Keratinocyte (primary cell): ENCODE data around the gene STON1. TPM values are rescaled to one million over a fixed set of nuclear protein-coding genes. Genes with fewer than 3 reads are reported as not detected.

ENCODE experiments used
- DNase-seq: peaks from one replicate; pipeline ENCODE4 v3.0.0-alpha.2; 2011; ENCODE audit warnings: low read depth, missing footprints, low spot score
- FAIRE-seq: peaks from 2 replicates; lab custom pipeline; 2011; peaks lifted over from hg19 to GRCh38; lab: Jason Lieb, UNC
- H2AFZ ChIP-seq: 2 replicates; pipeline ENCODE4 v1.6.0; 2012; ENCODE audit warnings: low read length, control low read depth, inconsistent platforms; ENCODE audit not compliant: control insufficient read depth
- H3K27ac ChIP-seq: 2 replicates; pipeline ENCODE4 v1.5.1; 2011; ENCODE audit warnings: low read length; ENCODE audit not compliant: control insufficient read depth, insufficient read depth
- H3K27me3 ChIP-seq: 3 replicates; pipeline ENCODE4 v1.6.0; 2011; ENCODE audit warnings: low read length; ENCODE audit not compliant: control insufficient read depth, insufficient read depth; ENCODE audit errors: extremely low read depth
- H3K36me3 ChIP-seq, 2 experiments: 2 replicates in 1 of 2; 3 replicates in 1 of 2; pipeline ENCODE4 v1.5.1; 2011; ENCODE audit warnings: low read length in 2 of 2, mild to moderate bottlenecking in 1 of 2; ENCODE audit not compliant: control insufficient read depth in 2 of 2, insufficient read depth in 2 of 2; ENCODE audit errors: extremely low read depth in 1 of 2
- H3K4me1 ChIP-seq: 3 replicates; pipeline ENCODE4 v1.5.1; 2011; ENCODE audit warnings: low read length; ENCODE audit not compliant: control insufficient read depth, insufficient read depth; ENCODE audit errors: extremely low read depth
- H3K4me2 ChIP-seq: 3 replicates; pipeline ENCODE4 v1.6.0; 2011; ENCODE audit warnings: low read depth, low read length; ENCODE audit not compliant: control insufficient read depth, insufficient read depth; ENCODE audit errors: extremely low read depth
- H3K4me3 ChIP-seq, 3 experiments: fragments of 200-600 bp in 1 of 3; sonication (generic) in 1 of 3; 2 replicates in 2 of 3; 3 replicates in 1 of 3; pipeline ENCODE4 v1.5.1; 2011 to 2016; ENCODE audit warnings: low read length in 3 of 3, mild to moderate bottlenecking in 3 of 3, control low read depth in 2 of 3, inconsistent platforms in 1 of 3, low read depth in 1 of 3, mixed read lengths in 1 of 3, mixed run types in 1 of 3, moderate library complexity in 1 of 3; ENCODE audit not compliant: control insufficient read depth in 2 of 3, insufficient read depth in 2 of 3; ENCODE audit errors: extremely low read depth in 1 of 3
- H3K79me2 ChIP-seq: 2 replicates; pipeline ENCODE4 v1.6.0; 2012; ENCODE audit warnings: low read length; ENCODE audit not compliant: control insufficient read depth, insufficient read depth
- H3K9ac ChIP-seq: 3 replicates; pipeline ENCODE4 v1.6.0; 2011; ENCODE audit warnings: low read length; ENCODE audit not compliant: control insufficient read depth, insufficient read depth; ENCODE audit errors: extremely low read depth
- H3K9me1 ChIP-seq: 3 replicates; pipeline ENCODE4 v1.6.0; 2011; ENCODE audit warnings: low read length; ENCODE audit not compliant: control insufficient read depth, insufficient read depth; ENCODE audit errors: extremely low read depth
- H3K9me3 ChIP-seq: 2 replicates; pipeline ENCODE4 v1.5.1; 2012; ENCODE audit warnings: low read depth, low read length; ENCODE audit not compliant: control insufficient read depth
- H4K20me1 ChIP-seq: 3 replicates; pipeline ENCODE4 v1.6.0; 2011; ENCODE audit warnings: low read length; ENCODE audit not compliant: control insufficient read depth, insufficient read depth; ENCODE audit errors: extremely low read depth
- EZH2 ChIP-seq: IDR thresholded peaks from one replicate; pipeline ENCODE4 v1.6.1; 2012; ENCODE audit warnings: inconsistent platforms, mild to moderate bottlenecking, low read length, moderate library complexity
- dilution Hi-C: fragments of 300-500 bp; cut with MboI; formaldehyde crosslinking; loops from one replicate; pipeline ENCODE4 v1.7.0; 2020; ENCODE audit warnings: low sequenced_read_pairs; ENCODE audit not compliant: extremely low pct_ligation_motif_present
- polyA plus RNA-seq, 5 experiments: library from polyadenylated mRNA; depleted of rRNA in 3 of 5; stranded (reverse) in 3 of 5; stranded (forward) in 1 of 5; unstranded in 1 of 5; fragments of >200 nt; gene quantifications; 1 replicate in 1 of 5; 2 replicates in 3 of 5; 3 replicates in 1 of 5; pipeline versions ENCODE4 v1.2.1 to v1.2.3, GENCODE V29; 2011 to 2012; ENCODE audit warnings: missing spikeins in 2 of 5, low read depth in 1 of 5, low replicate concordance in 1 of 5
- TF ChIP-seq, protein P1 (sequence below), 3 experiments: IDR thresholded peaks in 1 of 3; conservative IDR thresholded peaks in 1 of 3; optimal IDR thresholded peaks in 1 of 3; 2 replicates in 2 of 3; 3 replicates in 1 of 3; pipeline versions ENCODE3 to v1.5.1; 2011; ENCODE audit warnings: low read length in 3 of 3, mild to moderate bottlenecking in 3 of 3, moderate library complexity in 2 of 3, control low read depth in 1 of 3, inconsistent platforms in 1 of 3; ENCODE audit not compliant: insufficient read depth in 2 of 3; ENCODE audit errors: extremely low read depth in 1 of 3

Gene STON1
- polyA plus RNA-seq, 1 donor (not counting 4 experiments of a cell fraction or from before 2014, with no cell fraction given), result 1.2 TPM

DNA sequence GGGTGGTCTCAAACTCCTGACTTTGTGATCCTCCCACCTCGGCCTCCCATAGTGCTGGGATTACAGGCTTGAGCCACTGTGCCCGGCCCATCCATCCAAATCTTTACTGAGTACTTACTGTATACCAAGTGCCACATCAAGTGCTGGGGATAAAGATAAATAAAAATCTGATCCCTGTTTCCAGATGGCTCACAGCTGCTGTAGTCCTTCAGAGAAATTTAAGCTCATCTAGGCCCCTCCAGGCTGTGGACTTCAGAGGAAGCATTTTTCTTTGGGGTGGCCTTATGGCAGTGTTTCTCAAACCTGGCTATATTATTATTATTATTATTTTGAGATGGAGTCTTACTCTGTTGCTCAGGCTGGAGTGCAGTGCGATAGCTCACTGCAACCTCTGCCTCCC lies 54.0 kb downstream of the STON1 start:
- Histone ChIP-seq H3K27me3 (no peaks in the 10 kb centered on the region), H3K4me3 (no peak overlapping the region), H4K20me1 (no peaks in the 10 kb centered on the region), H3K27ac (no peak overlapping the region), H3K9ac (no peak overlapping the region), H3K36me3 (no peaks in the 10 kb centered on the region), H3K79me2 (no peaks in the 10 kb centered on the region), H3K9me1 (no peaks in the 10 kb centered on the region), H3K4me1 (no peaks in the 10 kb centered on the region), H3K4me2 (no peak overlapping the region), H2AFZ (no peak overlapping the region), H3K9me3 (no peaks in the 10 kb centered on the region)
- TF ChIP-seq, protein P1, sequence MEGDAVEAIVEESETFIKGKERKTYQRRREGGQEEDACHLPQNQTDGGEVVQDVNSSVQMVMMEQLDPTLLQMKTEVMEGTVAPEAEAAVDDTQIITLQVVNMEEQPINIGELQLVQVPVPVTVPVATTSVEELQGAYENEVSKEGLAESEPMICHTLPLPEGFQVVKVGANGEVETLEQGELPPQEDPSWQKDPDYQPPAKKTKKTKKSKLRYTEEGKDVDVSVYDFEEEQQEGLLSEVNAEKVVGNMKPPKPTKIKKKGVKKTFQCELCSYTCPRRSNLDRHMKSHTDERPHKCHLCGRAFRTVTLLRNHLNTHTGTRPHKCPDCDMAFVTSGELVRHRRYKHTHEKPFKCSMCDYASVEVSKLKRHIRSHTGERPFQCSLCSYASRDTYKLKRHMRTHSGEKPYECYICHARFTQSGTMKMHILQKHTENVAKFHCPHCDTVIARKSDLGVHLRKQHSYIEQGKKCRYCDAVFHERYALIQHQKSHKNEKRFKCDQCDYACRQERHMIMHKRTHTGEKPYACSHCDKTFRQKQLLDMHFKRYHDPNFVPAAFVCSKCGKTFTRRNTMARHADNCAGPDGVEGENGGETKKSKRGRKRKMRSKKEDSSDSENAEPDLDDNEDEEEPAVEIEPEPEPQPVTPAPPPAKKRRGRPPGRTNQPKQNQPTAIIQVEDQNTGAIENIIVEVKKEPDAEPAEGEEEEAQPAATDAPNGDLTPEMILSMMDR (optimal IDR thresholded peaks at IDR 0.05 in 1 of 3, IDR thresholded peaks at IDR 0.05 in 1 of 3, conservative IDR thresholded peaks at IDR 0.05 in 1 of 3; ENCODE audit: extremely low read depth in 1 of 3, insufficient read depth in 2 of 3, low read length in 3 of 3), result no peak
- TF ChIP-seq EZH2, result no peak
- dilution Hi-C loops, result no loop called here
- DNase-seq (no peak), FAIRE-seq (no peak)

DNA sequence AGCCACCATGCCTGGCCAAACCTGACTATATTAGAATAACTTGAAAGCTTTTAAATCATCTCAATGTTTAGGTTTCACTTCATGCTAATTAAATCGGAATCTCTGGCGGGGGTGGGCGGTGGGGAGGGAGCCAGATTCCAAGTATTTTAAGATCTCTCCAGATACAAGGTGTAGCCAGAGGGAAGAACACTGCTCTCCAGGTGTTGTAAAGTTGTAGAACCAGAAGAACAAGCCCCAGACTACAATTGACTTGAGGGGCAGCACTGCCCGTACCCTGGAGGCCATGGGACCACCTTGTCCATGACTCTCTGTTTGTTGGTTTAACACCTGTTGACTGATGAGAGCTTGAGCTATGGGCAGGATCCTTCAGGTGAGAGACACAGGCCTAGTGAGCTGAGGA lies 54.6 kb downstream of the STON1 start:
- Histone ChIP-seq H3K9me3 (no peaks in the 10 kb centered on the region), H4K20me1 (no peaks in the 10 kb centered on the region), H3K9ac (no peak overlapping the region), H2AFZ (no peak overlapping the region), H3K79me2 (no peaks in the 10 kb centered on the region), H3K27ac (no peak overlapping the region), H3K4me3 (no peak overlapping the region), H3K4me1 (no peaks in the 10 kb centered on the region), H3K9me1 (no peaks in the 10 kb centered on the region), H3K27me3 (no peaks in the 10 kb centered on the region), H3K4me2 (no peak overlapping the region), H3K36me3 (no peaks in the 10 kb centered on the region)
- FAIRE-seq, result no peak
- DNase-seq, result no peak
- dilution Hi-C loops, result no loop called here
- TF ChIP-seq, protein P1 (optimal IDR thresholded peaks at IDR 0.05 in 1 of 3, IDR thresholded peaks at IDR 0.05 in 1 of 3, conservative IDR thresholded peaks at IDR 0.05 in 1 of 3; ENCODE audit: extremely low read depth in 1 of 3, insufficient read depth in 2 of 3, low read length in 3 of 3), result no peak
- TF ChIP-seq EZH2, result no peak
